ENCODE measurements around the gene GRIA4.

GRCh38 chr11:105910095-105910715, 300.3 kb downstream of the GRIA4 start:
- TF ChIP-seq, protein P1, sequence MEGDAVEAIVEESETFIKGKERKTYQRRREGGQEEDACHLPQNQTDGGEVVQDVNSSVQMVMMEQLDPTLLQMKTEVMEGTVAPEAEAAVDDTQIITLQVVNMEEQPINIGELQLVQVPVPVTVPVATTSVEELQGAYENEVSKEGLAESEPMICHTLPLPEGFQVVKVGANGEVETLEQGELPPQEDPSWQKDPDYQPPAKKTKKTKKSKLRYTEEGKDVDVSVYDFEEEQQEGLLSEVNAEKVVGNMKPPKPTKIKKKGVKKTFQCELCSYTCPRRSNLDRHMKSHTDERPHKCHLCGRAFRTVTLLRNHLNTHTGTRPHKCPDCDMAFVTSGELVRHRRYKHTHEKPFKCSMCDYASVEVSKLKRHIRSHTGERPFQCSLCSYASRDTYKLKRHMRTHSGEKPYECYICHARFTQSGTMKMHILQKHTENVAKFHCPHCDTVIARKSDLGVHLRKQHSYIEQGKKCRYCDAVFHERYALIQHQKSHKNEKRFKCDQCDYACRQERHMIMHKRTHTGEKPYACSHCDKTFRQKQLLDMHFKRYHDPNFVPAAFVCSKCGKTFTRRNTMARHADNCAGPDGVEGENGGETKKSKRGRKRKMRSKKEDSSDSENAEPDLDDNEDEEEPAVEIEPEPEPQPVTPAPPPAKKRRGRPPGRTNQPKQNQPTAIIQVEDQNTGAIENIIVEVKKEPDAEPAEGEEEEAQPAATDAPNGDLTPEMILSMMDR (IDR thresholded peaks at IDR 0.05; ENCODE audit: insufficient read depth, low read depth, low read length) = no peak
- TF ChIP-seq EZH2 (IDR thresholded peaks at IDR 0.05; ENCODE audit: insufficient read depth, low read length) = no peak
